ENCODE data around the gene CDT1.

- no peak for TF ChIP-seq CTCF (conservative IDR thresholded peaks at IDR 0.05 in 1 of 2, IDR thresholded peaks at IDR 0.05 in 1 of 2; ENCODE audit: extremely low read depth in 1 of 2, insufficient read depth in 1 of 2, low read depth in 1 of 2, low read length in 2 of 2)
- no peak for TF ChIP-seq EZH2 (IDR thresholded peaks at IDR 0.05; ENCODE audit: borderline replicate concordance, low read length)
Observed at GRCh38 chr16:88805887-88806393, 2.4 kb downstream of the CDT1 start.
